K562 (cell line): Measurements from ENCODE around the gene ATP5ME. TPM values are rescaled to one million over a fixed set of nuclear protein-coding genes. Genes with fewer than 3 reads are reported as not detected.

ENCODE experiments used
- ARID2 ChIP-seq: fragments of 450-650 bp; IDR thresholded peaks from 2 replicates; pipeline ENCODE4 v1.6.1; 2017; ENCODE audit warnings: antibody characterized with exemption, mild to moderate bottlenecking
- ARID3B ChIP-seq: fragments of 250-450 bp; sonication (Bioruptor Pico); IDR thresholded peaks from 2 replicates; pipeline ENCODE4 v1.4.0; 2020; ENCODE audit warnings: borderline replicate concordance
- ATF4 ChIP-seq: fragments of 450-650 bp; formaldehyde crosslinking; IDR thresholded peaks from 2 replicates; pipeline ENCODE4 v1.4.0; 2022; ENCODE audit warnings: mild to moderate bottlenecking, moderate library complexity
- CBX5 ChIP-seq: IDR thresholded peaks from 2 replicates; pipeline ENCODE4 v1.6.1; 2014; ENCODE audit warnings: low read depth, borderline replicate concordance
- CREM ChIP-seq: IDR thresholded peaks from 2 replicates; pipeline ENCODE4 v1.6.1; 2014; ENCODE audit warnings: antibody characterized with exemption, low read depth
- FOXP4 ChIP-seq: sonication (generic); formaldehyde crosslinking; IDR thresholded peaks from 2 replicates; pipeline ENCODE4 v1.8.0; 2022; ENCODE audit warnings: mild to moderate bottlenecking, missing genetic modification reagents, borderline replicate concordance
- HNRNPLL ChIP-seq: fragments of 200-400 bp; formaldehyde crosslinking; IDR thresholded peaks from 2 replicates; pipeline ENCODE4 v1.6.1; 2017; ENCODE audit warnings: low read length, low read depth, mild to moderate bottlenecking; ENCODE audit not compliant: poor library complexity, severe bottlenecking
- MAZ ChIP-seq, 2 experiments: fragments of 450-650 bp in 1 of 2; sonication (generic) in 1 of 2; formaldehyde crosslinking; IDR thresholded peaks in 1 of 2; conservative IDR thresholded peaks in 1 of 2; 2 replicates each; pipeline versions ENCODE4 v1.4.0 to v1.5.0; 2020; ENCODE audit warnings: mild to moderate bottlenecking in 1 of 2, missing genetic modification reagents in 1 of 2
- MEF2D ChIP-seq: conservative IDR thresholded peaks from 2 replicates; pipeline ENCODE4 v1.6.1; 2016; ENCODE audit warnings: low read depth, missing genetic modification characterization, missing compliant biosample characterization
- NEUROD1 ChIP-seq: fragments of 150-350 bp; IDR thresholded peaks from 2 replicates; pipeline ENCODE4 v1.6.1; 2014; ENCODE audit warnings: borderline replicate concordance, low read length, low read depth; ENCODE audit not compliant: partially characterized antibody
- PTRF ChIP-seq: fragments of 450-650 bp; IDR thresholded peaks from 2 replicates; pipeline ENCODE4 v1.6.1; 2016; ENCODE audit warnings: mild to moderate bottlenecking, missing genetic modification characterization, missing compliant biosample characterization
- RB1 ChIP-seq: fragments of 450-650 bp; IDR thresholded peaks from 2 replicates; pipeline ENCODE4 v1.6.1; 2017; ENCODE audit warnings: low read depth, mild to moderate bottlenecking
- VEZF1 ChIP-seq: fragments of 200-800 bp; sonication (Bioruptor generic); IDR thresholded peaks from 2 replicates; pipeline ENCODE4 v1.6.1; 2017; ENCODE audit warnings: missing genetic modification characterization, missing compliant biosample characterization
- WHSC1 ChIP-seq: IDR thresholded peaks from one replicate; pipeline ENCODE4 v1.6.1; 2012; ENCODE audit warnings: low read length, control low read depth, inconsistent platforms
- ZNF347 ChIP-seq: fragments of 450-650 bp; formaldehyde crosslinking; IDR thresholded peaks from 2 replicates; pipeline ENCODE4 v1.4.0; 2020; ENCODE audit warnings: low read depth, mild to moderate bottlenecking, moderate library complexity
- ZNF609 ChIP-seq: sonication (generic); formaldehyde crosslinking; IDR thresholded peaks from 2 replicates; pipeline ENCODE4 v1.8.1; 2023; ENCODE audit warnings: missing genetic modification reagents, mild to moderate bottlenecking, borderline replicate concordance
- polyA plus RNA-seq, 8 experiments: library from polyadenylated mRNA; depleted of rRNA in 4 of 8; stranded (reverse) in 5 of 8; unstranded in 3 of 8; fragments of >200 nt; fragmentation: Nextera tagmentation in 2 of 8; fragmentation: Illumina TruSeq in 1 of 8; extraction: Ambion mirVana in 2 of 8; extraction: Trizol in 1 of 8; gene quantifications; 2 replicates each; pipeline versions ENCODE4 v1.2.1 to v1.2.3, GENCODE V29; 2011 to 2014; ENCODE audit warnings: inconsistent platforms in 1 of 8, missing spikeins in 1 of 8
- total RNA-seq, 7 experiments: library from RNA; depleted of rRNA in 6 of 7; stranded (reverse); fragments of >200 nt in 6 of 7; fragmentation: Illumina TruSeq in 2 of 7; extraction: Trizol in 2 of 7; gene quantifications; 2 replicates each; pipeline versions ENCODE4 v1.2.1 to v1.2.3, GENCODE V29; 2011 to 2021; ENCODE audit warnings: low replicate concordance in 1 of 7

The ATP5ME gene
- total and polyA plus RNA-seq, 9 of the 15 experiments (the other 6 are each of a cell fraction or from before 2014, with no cell fraction given), result 509 to 2,480 (median 887) TPM

- TF ChIP-seq RB1 (peak; percentile 69), MEF2D (tag) (no peak), ZNF609 (CRISPR knock-in tag) (no peak), PTRF (tag) (no peak), VEZF1 (CRISPR knock-in tag) (peak; percentile 83), WHSC1 (no peak), ATF4 (CRISPR knock-in tag) (no peak), HNRNPLL (no peak), ARID2 (0 out of 2 replicates have a peak, but pooled peaks have one; percentile 20), CREM (peak; percentile 59), ZNF347 (CRISPR knock-in tag) (no peak), CBX5 (no peak), ARID3B (CRISPR knock-in tag) (no peak), FOXP4 (CRISPR knock-in tag) (no peak), MAZ (CRISPR knock-in tag; conservative IDR thresholded peaks at IDR 0.05 in 1 of 2, IDR thresholded peaks at IDR 0.05 in 1 of 2) (peak; percentile 86 to 96), NEUROD1 (peak; percentile 47)
These were observed 10.0 kb upstream of the ATP5ME start (continued) for GRCh38 chr4:683982-684622.
